Fibroblast of upper back skin (primary cell): ENCODE measurements around the gene TSKU.
"Not testable (repeated sequence)": the region's sequence is repeated elsewhere in the genome, so short reads cannot be mapped to it uniquely, and the experiment has no call there.

Experiments
- DNase-seq: peaks from one replicate; pipeline ENCODE4 v3.0.0-alpha.2; 2013

The TSKU gene

DNA sequence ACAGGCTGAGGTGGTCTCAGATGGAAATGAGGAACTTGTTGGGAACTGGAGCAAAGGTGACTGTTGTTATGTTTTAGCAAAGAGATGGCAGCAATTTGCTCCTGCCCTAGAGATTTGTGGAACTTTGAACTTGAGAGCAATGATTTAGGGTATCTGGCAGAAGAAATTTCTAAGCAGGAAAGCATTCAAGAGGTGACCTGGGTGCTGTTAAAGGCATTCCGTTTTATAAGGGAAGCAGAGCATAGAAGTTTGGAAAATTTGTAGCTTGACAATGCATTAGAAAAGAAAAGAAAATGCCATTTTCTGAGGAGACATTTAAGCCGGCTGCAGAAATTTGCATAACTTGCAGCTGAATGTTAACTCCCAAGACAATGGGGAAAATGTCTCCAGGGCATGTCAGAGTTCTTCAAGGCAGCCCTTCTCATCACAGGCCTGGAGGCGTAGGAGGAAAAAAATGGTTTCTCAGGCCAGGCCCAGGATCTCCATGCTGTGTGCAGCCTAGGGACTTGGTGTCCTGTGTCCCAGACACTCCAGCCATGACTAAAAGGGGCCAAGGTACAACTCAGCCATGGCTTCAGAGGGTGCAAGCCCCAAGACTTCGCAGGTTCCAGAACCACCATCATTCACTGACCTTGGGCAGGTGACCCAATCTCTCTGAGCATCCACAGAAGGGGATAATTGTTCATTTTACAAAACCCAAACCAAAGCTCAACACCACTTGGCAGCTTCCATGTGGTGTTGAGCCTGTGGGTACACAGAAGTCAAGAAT is 8.0 kb downstream of the TSKU start:
- not testable (repeated sequence) for DNase-seq

DNA sequence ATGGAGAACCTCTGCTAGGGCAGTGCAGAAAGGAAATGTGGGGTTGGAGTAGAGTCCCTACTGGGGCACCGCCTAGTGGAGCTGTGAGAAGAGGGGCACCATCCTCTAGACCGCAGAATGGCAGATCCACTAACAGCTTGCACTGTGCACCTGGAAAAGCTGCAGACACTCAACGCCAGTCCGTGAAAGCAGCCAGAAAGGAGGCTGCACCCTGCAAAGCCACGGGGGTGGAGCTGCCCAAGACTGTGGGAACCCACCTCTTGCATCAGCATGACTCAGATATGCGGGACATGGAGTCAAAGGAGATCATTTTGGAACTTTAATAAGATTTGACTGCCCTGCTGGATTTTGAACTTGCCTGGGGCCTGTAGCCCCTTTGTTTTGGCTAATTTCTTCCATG is 8.7 kb downstream of the TSKU start:
- peak; percentile 74 for DNase-seq

DNA sequence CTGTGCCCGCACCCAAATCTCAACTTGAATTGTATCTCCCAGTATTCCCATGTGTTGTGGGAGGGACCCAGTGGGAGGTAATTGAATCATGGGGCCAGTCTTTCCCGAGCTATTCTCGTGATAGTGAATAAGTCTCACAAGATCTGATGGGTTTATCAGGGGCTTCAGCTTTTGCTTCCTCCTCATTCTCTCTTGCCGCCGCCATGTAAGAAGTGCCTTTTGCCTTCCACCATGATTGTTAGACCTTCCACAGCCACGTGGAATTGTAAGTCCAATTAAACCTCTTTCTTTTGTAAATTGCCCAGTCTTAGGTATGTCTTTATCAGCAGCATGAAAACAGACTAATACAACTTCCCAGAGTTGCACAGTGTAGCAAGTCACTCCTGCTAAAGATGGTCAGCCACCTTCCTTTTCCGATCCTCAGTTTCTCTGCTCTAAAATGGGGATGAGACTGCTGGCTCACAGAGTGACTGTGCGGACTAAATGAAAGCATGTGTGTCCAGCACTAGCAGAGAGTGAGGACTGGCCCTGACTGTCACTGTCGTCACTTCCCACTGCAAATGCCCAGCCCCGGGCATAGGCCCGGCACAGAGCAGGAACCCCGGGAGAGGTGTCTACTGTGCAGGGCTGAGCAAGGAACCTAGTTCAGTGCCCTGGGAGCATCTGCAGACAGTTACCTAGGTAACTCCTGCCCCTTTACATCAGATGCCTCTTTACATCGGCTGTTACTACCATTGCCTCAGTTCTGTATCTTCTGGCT is 9.5 kb downstream of the TSKU start:
- DNase-seq, result no peak

DNA sequence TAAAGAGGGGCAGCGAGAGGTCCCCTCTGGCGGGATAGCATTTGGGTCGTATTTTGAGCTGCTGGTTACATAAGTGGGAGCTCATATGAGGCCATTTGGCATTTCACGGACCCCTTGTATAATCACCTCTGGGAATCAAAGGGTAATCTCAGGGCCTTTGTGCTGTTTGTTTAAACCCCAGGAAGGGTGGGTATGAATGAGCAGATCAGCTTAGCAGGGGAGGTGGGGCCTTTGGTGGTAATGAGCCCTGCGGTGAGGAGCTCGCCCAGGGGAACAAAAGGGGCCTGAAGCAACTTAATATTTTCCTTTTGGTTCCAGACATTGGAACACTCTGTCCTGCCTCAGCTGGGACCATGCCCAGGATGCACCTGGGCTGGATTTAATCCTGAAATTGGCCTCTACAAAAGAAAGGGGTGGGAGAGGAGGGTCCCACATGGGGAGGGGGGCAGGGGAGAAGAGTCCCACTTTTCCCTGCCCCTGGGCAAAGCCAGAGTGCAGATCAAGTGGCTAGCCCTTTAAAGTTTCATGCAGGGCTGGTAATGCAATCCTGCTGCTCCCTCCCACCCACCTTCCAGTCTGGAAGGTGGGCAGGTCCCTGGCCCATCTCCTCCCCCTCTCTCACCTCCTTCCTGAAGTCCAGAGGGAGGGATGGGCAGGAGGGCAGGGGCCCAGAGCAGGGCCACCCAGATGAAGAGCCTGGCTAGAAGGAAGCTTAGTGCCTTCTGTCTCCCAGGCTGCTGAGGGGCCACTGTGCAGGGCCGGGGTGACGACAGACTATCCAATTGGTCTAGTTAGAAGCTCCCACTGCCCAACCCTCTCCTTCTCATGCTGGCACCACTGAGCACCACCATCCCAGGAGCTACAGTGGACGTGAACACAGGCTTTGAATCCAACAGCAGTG is 10.5 kb downstream of the TSKU start:
- DNase-seq, result no peak

DNA sequence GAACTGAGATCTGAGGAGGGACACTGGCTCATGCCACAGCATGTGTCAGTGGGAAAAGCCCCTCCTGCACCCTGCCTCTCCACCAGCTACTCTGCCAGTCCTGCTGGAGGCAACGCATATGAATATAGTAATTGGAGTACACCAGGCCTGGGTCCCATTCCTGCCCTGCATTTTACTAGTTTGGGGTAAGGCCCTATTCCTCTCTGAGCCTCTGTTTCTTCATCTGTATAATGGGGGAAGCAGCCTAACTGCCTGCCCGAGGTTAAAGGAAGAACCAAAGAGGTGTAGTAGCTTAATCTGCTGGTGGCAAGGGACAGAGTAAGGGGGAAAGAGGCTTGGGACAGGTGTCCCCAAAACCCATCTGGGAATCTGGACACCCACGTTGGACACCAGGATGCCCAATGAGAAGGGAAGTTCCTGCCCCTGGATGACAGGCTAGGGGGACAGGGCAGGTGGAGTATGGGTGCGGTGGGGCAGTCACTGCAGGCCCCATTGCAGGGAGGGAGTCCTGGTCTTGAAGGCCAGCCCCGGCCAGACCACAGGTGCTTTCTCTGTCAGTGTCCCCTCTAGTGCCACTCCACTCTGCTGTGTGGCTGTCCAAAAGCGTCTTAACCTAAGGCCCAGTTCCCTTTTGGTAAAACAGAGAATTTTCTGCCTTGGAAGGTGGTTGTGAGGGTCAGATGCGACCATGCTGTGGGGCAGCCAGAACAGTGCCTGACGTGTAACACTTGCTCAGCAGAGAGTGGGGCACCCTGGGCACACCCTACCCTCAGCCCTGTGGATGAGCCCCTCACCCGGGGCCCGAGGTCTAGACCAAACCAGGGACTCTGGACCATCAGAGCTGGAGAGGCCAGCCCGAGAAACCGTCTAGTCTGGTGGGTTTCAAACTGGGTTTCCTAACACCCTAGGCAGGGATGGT is 11.5 kb downstream of the TSKU start:
- no peak for DNase-seq

DNA sequence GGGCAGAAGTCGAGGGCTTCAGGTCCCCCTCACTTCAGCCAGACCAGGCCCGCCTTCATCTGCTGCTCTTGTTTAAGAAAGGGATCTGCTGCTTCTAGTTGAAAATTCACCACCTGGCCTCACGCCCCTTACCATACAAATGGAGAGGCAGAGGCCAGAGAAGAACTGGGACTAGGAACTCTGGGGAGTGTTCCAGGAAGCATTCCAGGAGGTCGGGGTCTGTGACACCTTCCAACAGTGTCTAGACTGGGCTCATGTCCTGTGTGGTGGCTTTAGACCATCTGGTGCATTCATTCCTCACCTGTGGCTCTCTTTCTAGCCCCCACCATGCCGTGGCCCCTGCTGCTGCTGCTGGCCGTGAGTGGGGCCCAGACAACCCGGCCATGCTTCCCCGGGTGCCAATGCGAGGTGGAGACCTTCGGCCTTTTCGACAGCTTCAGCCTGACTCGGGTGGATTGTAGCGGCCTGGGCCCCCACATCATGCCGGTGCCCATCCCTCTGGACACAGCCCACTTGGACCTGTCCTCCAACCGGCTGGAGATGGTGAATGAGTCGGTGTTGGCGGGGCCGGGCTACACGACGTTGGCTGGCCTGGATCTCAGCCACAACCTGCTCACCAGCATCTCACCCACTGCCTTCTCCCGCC is 12.3 kb downstream of the TSKU start:
- DNase-seq, result no peak

DNA sequence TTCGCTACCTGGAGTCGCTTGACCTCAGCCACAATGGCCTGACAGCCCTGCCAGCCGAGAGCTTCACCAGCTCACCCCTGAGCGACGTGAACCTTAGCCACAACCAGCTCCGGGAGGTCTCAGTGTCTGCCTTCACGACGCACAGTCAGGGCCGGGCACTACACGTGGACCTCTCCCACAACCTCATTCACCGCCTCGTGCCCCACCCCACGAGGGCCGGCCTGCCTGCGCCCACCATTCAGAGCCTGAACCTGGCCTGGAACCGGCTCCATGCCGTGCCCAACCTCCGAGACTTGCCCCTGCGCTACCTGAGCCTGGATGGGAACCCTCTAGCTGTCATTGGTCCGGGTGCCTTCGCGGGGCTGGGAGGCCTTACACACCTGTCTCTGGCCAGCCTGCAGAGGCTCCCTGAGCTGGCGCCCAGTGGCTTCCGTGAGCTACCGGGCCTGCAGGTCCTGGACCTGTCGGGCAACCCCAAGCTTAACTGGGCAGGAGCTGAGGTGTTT is 12.8 kb downstream of the TSKU start:
- DNase-seq, result no peak

DNA sequence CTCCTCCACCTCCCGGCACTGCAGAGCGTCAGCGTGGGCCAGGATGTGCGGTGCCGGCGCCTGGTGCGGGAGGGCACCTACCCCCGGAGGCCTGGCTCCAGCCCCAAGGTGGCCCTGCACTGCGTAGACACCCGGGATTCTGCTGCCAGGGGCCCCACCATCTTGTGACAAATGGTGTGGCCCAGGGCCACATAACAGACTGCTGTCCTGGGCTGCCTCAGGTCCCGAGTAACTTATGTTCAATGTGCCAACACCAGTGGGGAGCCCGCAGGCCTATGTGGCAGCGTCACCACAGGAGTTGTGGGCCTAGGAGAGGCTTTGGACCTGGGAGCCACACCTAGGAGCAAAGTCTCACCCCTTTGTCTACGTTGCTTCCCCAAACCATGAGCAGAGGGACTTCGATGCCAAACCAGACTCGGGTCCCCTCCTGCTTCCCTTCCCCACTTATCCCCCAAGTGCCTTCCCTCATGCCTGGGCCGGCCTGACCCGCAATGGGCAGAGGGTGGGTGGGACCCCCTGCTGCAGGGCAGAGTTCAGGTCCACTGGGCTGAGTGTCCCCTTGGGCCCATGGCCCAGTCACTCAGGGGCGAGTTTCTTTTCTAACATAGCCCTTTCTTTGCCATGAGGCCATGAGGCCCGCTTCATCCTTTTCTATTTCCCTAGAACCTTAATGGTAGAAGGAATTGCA is 13.5 kb downstream of the TSKU start:
- no peak for DNase-seq

DNA sequence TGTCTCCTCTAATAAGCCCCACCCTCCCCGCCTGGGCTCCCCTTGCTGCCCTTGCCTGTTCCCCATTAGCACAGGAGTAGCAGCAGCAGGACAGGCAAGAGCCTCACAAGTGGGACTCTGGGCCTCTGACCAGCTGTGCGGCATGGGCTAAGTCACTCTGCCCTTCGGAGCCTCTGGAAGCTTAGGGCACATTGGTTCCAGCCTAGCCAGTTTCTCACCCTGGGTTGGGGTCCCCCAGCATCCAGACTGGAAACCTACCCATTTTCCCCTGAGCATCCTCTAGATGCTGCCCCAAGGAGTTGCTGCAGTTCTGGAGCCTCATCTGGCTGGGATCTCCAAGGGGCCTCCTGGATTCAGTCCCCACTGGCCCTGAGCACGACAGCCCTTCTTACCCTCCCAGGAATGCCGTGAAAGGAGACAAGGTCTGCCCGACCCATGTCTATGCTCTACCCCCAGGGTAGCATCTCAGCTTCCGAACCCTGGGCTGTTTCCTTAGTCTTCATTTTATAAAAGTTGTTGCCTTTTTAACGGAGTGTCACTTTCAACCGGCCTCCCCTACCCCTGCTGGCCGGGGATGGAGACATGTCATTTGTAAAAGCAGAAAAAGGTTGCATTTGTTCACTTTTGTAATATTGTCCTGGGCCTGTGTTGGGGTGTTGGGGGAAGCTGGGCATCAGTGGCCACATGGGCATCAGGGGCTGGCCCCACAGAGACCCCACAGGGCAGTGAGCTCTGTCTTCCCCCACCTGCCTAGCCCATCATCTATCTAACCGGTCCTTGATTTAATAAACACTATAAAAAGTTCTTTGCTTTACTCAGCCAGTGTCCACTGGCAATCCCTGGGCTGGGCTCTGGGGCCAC is 14.4 kb downstream of the TSKU start:
- no peak for DNase-seq

DNA sequence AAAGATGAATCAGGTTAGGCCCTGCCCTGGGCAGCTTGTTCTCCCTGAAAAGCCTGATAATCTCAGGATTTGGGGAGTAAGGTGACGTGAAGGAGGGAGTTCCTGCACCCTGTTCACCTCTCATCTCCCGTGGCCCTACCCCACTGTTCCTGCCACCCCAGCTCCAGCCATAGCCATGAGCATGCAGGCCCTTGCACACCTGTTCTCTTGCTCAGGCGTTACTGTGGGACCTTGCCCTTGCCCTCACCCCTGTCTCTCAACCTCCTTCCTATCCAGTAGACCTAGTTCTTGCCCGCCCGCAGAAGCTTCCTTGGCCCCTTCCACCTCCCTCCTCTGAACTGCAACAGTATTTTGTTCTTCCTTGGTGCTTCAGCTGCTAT is 15.0 kb downstream of the TSKU start:
- no peak for DNase-seq

DNA sequence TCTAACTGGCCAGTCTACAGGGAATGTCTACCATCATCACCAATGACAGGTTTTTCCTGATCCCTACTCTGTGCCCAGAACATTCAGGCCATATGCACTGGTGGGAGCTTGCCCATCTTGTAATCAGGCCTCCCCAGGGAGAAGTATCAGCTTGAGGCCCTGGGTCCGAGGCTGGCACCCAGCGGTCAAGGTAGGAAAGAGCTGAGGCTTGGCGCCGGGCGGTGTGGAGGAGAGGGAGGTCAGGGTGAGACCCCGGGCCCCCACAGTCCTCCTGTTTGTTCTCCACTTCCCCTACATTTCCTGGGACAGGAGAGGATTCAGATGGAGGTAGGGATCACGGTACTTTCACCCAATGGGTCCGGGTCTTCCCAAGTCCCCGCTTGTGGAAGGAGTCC is 15.5 kb downstream of the TSKU start:
- DNase-seq, result no peak

DNA sequence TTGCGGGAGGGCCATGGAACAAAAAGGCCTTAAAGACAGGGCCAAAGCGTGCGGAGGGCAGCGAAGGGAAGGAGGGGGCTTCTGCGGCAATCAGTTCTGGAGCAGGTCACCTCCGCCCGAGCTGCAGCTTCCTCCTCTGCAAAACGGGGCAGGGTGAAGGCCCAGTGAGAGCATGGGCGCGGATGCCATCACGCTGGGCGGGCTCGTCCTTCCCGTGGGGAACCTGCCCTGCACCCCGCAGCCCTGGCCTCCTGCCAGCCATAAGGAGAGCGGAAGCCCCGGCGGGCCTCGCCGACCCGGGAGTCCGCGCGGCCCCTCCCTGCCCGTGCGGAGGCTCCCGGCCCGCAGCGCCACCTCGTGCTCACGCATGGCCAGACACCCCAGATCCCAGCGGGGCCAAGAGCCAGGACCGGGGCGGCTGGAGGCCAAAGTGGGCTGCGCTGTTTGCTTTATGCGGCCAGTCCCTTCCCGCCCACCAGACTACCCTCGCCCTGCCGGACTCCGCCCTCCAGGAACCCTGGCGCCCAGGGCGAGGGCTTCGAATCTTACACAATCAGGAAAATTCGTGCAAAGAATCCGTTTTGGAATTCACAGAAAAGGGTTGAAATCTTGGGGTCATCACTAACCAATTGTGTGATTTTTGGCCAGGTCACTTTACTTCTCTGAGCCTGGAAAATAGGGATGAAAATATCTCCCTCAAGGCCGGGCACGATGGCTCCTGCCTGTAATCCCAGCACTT is 16.1 kb downstream of the TSKU start:
- DNase-seq, result peak; percentile 65

DNA sequence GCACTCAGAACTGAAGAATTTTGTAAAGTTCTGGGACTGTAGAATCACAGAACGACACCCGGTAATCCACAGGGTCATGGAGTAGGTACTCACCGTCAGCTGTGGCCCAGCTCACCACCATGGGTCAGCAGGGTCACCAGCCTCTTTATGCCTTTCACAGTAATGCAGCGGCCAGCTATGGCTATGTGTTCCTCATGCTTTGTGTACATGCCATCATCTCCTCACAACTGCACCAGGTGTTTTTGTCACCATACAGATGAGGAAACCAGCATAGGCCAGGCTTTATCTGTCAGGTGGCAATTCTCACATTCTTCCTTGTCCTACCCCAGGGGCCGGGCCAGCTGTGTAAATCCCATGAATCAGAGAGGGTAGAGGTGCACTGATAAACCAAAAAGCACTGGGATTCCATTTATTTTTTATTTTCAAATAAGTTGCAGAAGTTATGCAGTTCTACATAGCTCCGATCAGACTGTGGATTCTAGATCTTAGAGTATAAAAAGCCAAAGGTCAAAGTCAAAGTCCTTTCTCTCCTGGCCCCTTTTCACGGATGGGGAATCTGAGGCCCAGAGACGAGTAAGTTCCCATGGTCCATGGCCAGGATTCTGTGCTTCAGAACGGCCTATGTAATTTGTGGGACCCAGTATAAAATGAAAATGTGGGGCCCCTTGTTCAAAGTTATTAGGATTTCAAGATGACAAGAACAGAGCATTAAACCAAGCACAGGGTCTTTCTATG is 17.5 kb downstream of the TSKU start:
- no peak for DNase-seq

DNA sequence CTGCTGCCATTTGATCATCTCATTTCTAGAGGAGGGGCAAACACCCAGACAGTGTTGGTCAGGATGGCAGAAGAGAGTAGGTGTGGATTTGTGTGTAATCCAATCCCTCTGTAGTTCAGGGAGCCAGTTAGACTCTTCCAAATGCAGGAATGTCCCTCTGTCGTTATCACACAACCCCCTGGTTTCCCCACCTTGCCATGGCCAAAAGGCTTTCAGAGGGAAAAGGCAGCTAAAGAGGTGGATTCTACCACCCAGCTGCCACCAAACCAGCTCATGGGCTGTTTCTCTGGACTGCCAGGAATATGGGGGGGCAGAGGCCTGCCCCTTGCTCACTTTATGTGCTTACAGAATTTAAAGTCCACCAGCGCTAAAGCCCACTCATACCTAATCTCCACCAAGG is 18.1 kb downstream of the TSKU start:
- no peak for DNase-seq

DNA sequence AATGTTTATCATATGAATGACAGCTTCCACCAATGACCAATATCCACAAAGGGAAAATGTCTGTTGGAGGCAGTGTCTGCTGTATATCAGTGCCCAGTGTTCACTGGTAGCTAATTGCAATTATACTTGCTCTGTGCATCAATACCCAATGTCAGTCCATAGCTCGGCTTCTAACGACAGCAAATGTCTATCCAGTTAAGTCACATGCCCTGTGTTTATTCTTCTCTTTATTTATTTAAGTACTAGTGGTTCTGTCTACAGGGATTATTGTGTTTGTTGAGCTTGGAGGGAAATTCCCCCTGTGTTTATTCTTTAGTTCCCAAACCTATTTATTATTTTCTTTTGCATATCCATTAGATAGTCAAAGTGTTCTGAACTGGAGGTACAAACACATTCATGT is 18.6 kb downstream of the TSKU start:
- DNase-seq, result no peak

DNA sequence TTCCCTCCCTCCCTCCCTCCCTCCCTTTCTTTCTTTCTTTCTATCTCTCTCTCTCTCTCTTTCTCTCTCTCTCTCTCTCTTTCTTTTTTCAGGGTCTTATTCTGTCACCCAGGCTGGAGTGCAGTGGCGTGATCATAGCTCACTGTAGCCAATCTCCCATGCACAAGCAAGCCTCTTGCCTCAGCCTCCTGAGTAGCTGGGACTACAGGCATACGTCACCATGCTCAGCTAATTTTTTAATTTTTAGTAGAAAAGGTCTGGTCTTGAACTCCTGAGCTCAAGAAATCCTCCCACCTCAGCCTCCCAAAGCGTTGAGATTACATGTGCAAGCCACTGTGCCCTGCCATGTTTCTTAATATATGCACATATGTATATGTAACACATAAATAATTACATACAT is 19.0 kb downstream of the TSKU start:
- no peak for DNase-seq

DNA sequence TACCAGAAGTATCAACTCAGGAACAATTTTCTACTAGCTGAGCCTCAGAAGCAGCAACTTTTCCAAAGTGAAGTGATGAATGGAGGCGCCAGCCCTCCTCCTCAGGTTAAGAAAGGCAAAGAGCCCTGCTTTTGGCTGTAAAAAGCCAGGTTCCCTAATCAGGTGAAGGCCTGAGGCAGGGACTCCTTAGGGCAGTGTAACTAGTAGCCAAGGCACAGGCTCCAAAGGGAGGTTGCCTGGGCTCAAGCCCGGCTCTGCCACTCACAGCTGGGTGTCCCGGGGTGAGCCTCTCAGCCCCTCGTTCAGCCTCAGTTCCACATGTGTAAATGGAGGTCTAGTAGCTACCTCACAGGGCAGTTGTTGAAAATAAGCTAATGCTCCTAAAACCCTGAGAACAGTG is 19.5 kb downstream of the TSKU start:
- DNase-seq, result no peak

DNA sequence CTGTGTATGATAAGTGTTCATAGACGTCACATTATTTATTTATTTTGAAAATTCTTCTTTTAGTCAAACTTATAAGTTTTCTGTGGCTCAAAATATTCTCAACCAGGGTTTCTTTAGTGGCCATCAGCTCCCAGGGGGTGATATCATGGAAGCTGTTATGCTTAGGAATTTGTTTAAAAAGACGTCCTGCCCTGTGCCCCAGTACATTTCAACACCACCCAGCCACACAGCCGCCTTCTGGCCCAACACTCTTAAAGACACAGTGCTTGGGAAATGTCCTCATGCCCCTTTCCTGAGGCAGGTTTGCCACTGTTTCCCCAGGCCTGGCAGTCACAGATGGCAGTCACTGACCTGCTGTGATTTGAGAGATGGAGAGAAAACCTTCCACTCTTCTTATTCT is 19.9 kb downstream of the TSKU start:
- no peak for DNase-seq
